ENCODE data around the gene TMEM134.
A peak's percentile ranks its signal among the peaks of the same experiment; 100 is the strongest.
"Not testable (repeated sequence)": the region's sequence is repeated elsewhere in the genome, so short reads cannot be mapped to it uniquely, and the experiment has no call there.

TMEM134 gene

GRCh38 chr11:67484847-67485311 lies 15.8 kb upstream of the TMEM134 start:
- peak; percentile 83 for DNase-seq

- DNase-seq, result peak; percentile 52
Observed at GRCh38 chr11:67483831-67484665, 15.0 kb upstream of the TMEM134 start.

- peak; percentile 98 for DNase-seq
Observed at GRCh38 chr11:67482827-67483798, 14.1 kb upstream of the TMEM134 start, which contains the start of gene AIP. AIP (plus strand) TSS chr11:67483026; CDS start chr11:67483159, 133 bp downstream.

GRCh38 chr11:67482275-67482826 lies 13.3 kb upstream of the TMEM134 start:
- no peak for DNase-seq

- not testable (repeated sequence) for DNase-seq
Observed at GRCh38 chr11:67477344-67478050, 8.4 kb upstream of the TMEM134 start.

- DNase-seq, result not testable (repeated sequence)
Observed at GRCh38 chr11:67476692-67477091, 7.6 kb upstream of the TMEM134 start.

GRCh38 chr11:67472882-67473281 lies 3.8 kb upstream of the TMEM134 start:
- DNase-seq, result no peak

- no peak for DNase-seq
Observed at GRCh38 chr11:67470337-67471002, 1.4 kb upstream of the TMEM134 start.

GRCh38 chr11:67469508-67469811 lies 409 bp upstream of the TMEM134 start:
- no peak for DNase-seq

GRCh38 chr11:67468456-67468758 lies 644 bp downstream of the TMEM134 start:
- no peak for DNase-seq

GRCh38 chr11:67468056-67468455 lies 995 bp downstream of the TMEM134 start:
- no peak for DNase-seq

GRCh38 chr11:67466962-67467771 lies 1.9 kb downstream of the TMEM134 start:
- no peak for DNase-seq

- no peak for DNase-seq
Observed at GRCh38 chr11:67466367-67466766, 2.7 kb downstream of the TMEM134 start.

- DNase-seq, result not testable (repeated sequence)
Observed at GRCh38 chr11:67465530-67465929, 3.5 kb downstream of the TMEM134 start.

- DNase-seq, result no peak
Observed at GRCh38 chr11:67465189-67465510, 3.9 kb downstream of the TMEM134 start.

- DNase-seq, result peak; percentile 94
Observed at GRCh38 chr11:67464411-67465188, 4.5 kb downstream of the TMEM134 start.

GRCh38 chr11:67463680-67464410 lies 5.2 kb downstream of the TMEM134 start:
- no peak for DNase-seq

GRCh38 chr11:67463186-67463585 lies 5.9 kb downstream of the TMEM134 start:
- DNase-seq, result no peak

GRCh38 chr11:67458266-67458665 lies 10.8 kb downstream of the TMEM134 start:
- DNase-seq, result no peak

GRCh38 chr11:67457453-67457852 lies 11.6 kb downstream of the TMEM134 start:
- DNase-seq, result no peak
